WTC11 (cell line): Measurements from ENCODE around the gene C17orf100. TPM values are rescaled to one million over a fixed set of nuclear protein-coding genes. Genes with fewer than 3 reads are reported as not detected.

Experiments used
- ATAC-seq: fragments of 200-7000 bp; cut with Tn5 transposase; 2 replicates; pipeline ENCODE4 v1.10.0; 2021; ENCODE audit warnings: mild to moderate bottlenecking, moderate library complexity
- CTCF ChIA-PET: fragments of 300-600 bp; sonication (Branson Sonifier 250); formaldehyde crosslinking; loops from one replicate; lab custom pipeline; 2021; ENCODE audit warnings: antibody characterized with exemption; lab: Charles Lee
- POLR2A ChIA-PET: fragments of 350-600 bp; sonication (Branson Sonifier 250); formaldehyde crosslinking; loops from one replicate; lab custom pipeline; 2021; ENCODE audit warnings: antibody characterized with exemption; lab: Charles Lee
- DNase-seq: peaks from one replicate; pipeline ENCODE4 v3.0.0; 2021; ENCODE audit warnings: low spot score
- H3K27ac Mint-ChIP-seq: 2 replicates; pipeline ENCODE4 v1.8.0; 2021; ENCODE audit warnings: mixed read lengths
- H3K27me3 Mint-ChIP-seq: 2 replicates; pipeline ENCODE4 v1.8.0; 2021; ENCODE audit warnings: low read depth, mild to moderate bottlenecking, moderate library complexity, mixed read lengths
- H3K36me3 Mint-ChIP-seq: 2 replicates; pipeline ENCODE4 v1.8.0; 2021; ENCODE audit warnings: mixed read lengths
- H3K4me1 Mint-ChIP-seq: 2 replicates; pipeline ENCODE4 v1.8.0; 2022; ENCODE audit warnings: mixed read lengths
- H3K4me3 Mint-ChIP-seq: 2 replicates; pipeline ENCODE4 v1.8.0; 2021; ENCODE audit warnings: mild to moderate bottlenecking, moderate library complexity, mixed read lengths
- H3K9me3 Mint-ChIP-seq: 2 replicates; pipeline ENCODE4 v1.8.0; 2021; ENCODE audit warnings: mixed read lengths
- ATF1 ChIP-seq: sonication (generic); formaldehyde crosslinking; IDR thresholded peaks from 2 replicates; pipeline ENCODE4 v1.8.1; 2023; ENCODE audit warnings: mild to moderate bottlenecking, moderate library complexity, missing genetic modification reagents
- ATF6 ChIP-seq: sonication (generic); formaldehyde crosslinking; IDR thresholded peaks from 2 replicates; pipeline ENCODE4 v1.8.1; 2023; ENCODE audit warnings: mild to moderate bottlenecking, missing genetic modification reagents
- CREB1 ChIP-seq: sonication (generic); formaldehyde crosslinking; IDR thresholded peaks from 2 replicates; pipeline ENCODE4 v1.8.0; 2023; ENCODE audit warnings: mild to moderate bottlenecking, missing genetic modification reagents
- ERG ChIP-seq: fragments of 250-450 bp; sonication (Bioruptor Pico); IDR thresholded peaks from 2 replicates; pipeline ENCODE4 v1.8.0; 2021; ENCODE audit warnings: mild to moderate bottlenecking
- ESRRA ChIP-seq: sonication (generic); formaldehyde crosslinking; IDR thresholded peaks from 2 replicates; pipeline ENCODE4 v1.8.1; 2022; ENCODE audit warnings: mild to moderate bottlenecking, missing genetic modification reagents, borderline replicate concordance
- FOXK1 ChIP-seq: sonication (generic); formaldehyde crosslinking; IDR thresholded peaks from 2 replicates; pipeline ENCODE4 v1.8.0; 2022; ENCODE audit warnings: mild to moderate bottlenecking, moderate library complexity, missing genetic modification reagents
- GABPB1 ChIP-seq: sonication (generic); formaldehyde crosslinking; IDR thresholded peaks from 2 replicates; pipeline ENCODE4 v1.8.1; 2023; ENCODE audit warnings: mild to moderate bottlenecking, missing genetic modification reagents
- IRF2 ChIP-seq: sonication (generic); formaldehyde crosslinking; IDR thresholded peaks from 2 replicates; pipeline ENCODE4 v1.8.0; 2022; ENCODE audit warnings: low read depth, missing genetic modification reagents, borderline replicate concordance
- NFATC4 ChIP-seq: fragments of 250-450 bp; sonication (Bioruptor Pico); IDR thresholded peaks from 2 replicates; pipeline ENCODE4 v1.9.0; 2021; ENCODE audit warnings: mild to moderate bottlenecking
- NFE2L1 ChIP-seq: sonication (generic); formaldehyde crosslinking; IDR thresholded peaks from 2 replicates; pipeline ENCODE4 v1.8.1; 2023; ENCODE audit warnings: missing genetic modification reagents
- NR2C2 ChIP-seq: sonication (generic); formaldehyde crosslinking; IDR thresholded peaks from 2 replicates; pipeline ENCODE4 v1.8.0; 2022; ENCODE audit warnings: mild to moderate bottlenecking, missing genetic modification reagents
- SP1 ChIP-seq: sonication (generic); formaldehyde crosslinking; conservative IDR thresholded peaks from 2 replicates; pipeline ENCODE4 v1.8.1; 2022; ENCODE audit warnings: missing genetic modification reagents
- TCF7 ChIP-seq: sonication (generic); formaldehyde crosslinking; IDR thresholded peaks from 2 replicates; pipeline ENCODE4 v1.8.0; 2022; ENCODE audit warnings: mild to moderate bottlenecking, low read depth, missing genetic modification reagents, moderate library complexity
- ZNF121 ChIP-seq: sonication (generic); formaldehyde crosslinking; IDR thresholded peaks from 2 replicates; pipeline ENCODE4 v1.8.0; 2023; ENCODE audit warnings: missing genetic modification reagents
- ZNF219 ChIP-seq: sonication (generic); formaldehyde crosslinking; IDR thresholded peaks from 2 replicates; pipeline ENCODE4 v1.8.0; 2023; ENCODE audit warnings: missing genetic modification reagents, mild to moderate bottlenecking, borderline replicate concordance
- ZNF416 ChIP-seq: fragments of 250-450 bp; sonication (Bioruptor Pico); IDR thresholded peaks from 2 replicates; pipeline ENCODE4 v1.9.0; 2021; ENCODE audit warnings: mild to moderate bottlenecking, inconsistent platforms
- ZNF671 ChIP-seq: fragments of 250-450 bp; sonication (Bioruptor Pico); IDR thresholded peaks from 2 replicates; pipeline ENCODE4 v1.8.0; 2021; ENCODE audit warnings: mild to moderate bottlenecking
- total RNA-seq: library from RNA; stranded (reverse); gene quantifications from 3 replicates; pipeline ENCODE4 v1.2.3, GENCODE V29; 2021
- TF ChIP-seq, protein P1 (sequence below): fragments of 250-450 bp; sonication (Bioruptor Pico); IDR thresholded peaks from 2 replicates; pipeline ENCODE4 v1.9.0; 2021; ENCODE audit warnings: mild to moderate bottlenecking
- TF ChIP-seq, protein P2 (sequence below): sonication (generic); formaldehyde crosslinking; IDR thresholded peaks from 2 replicates; pipeline ENCODE4 v1.8.0; 2023; ENCODE audit warnings: missing genetic modification reagents
- TF ChIP-seq, protein P3 (sequence below): sonication (generic); formaldehyde crosslinking; IDR thresholded peaks from 2 replicates; pipeline ENCODE4 v1.8.0; 2023; ENCODE audit warnings: missing genetic modification reagents, mild to moderate bottlenecking, borderline replicate concordance
- TF ChIP-seq, protein P4 (sequence below): fragments of 250-450 bp; sonication (Bioruptor Pico); IDR thresholded peaks from 2 replicates; pipeline ENCODE4 v1.9.0; 2021; ENCODE audit warnings: moderate library complexity, mild to moderate bottlenecking, inconsistent platforms, borderline replicate concordance

C17orf100 gene
- total RNA-seq, 1 experiment from 2014 or later = 2.7 TPM

DNA sequence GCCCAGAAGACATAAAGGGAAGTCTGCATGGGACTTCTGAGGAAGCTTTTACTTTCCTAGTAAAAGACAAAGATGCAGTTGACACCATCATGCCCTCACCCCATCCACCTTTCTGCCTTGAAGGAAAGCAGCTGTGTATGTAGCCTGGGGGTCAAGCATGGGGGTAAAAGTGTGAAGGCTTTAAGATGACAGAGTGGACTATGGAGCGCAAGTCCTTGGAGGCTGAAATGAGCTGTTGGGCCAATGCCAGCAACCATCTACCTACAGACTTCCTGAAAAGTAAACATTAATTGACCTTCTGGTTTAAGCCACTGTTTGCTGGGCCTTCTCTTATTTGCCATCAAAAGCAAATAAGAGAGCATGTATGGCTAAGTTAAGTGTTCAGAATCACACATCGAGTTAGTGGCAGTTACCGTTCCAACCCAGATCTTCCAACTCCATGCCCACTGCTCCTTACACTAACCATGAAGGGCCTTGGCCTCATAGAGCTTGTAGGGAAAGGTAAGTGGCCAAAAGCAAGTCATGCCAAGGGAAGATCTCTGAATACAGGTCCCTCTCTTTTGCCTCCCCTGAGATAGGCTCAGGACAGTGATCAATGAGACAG, 31.6 kb downstream of the C17orf100 start:
- H3K4me3 Mint-ChIP-seq = no peak overlapping the region
- TF ChIP-seq GABPB1 (CRISPR knock-in tag) (0 out of 2 replicates have a peak, but pooled peaks have one; percentile 30), NFE2L1 (CRISPR knock-in tag) (no peak), FOXK1 (CRISPR knock-in tag) (no peak), ZNF416 (CRISPR knock-in tag) (no peak), ZNF671 (CRISPR knock-in tag) (no peak)
- POLR2A ChIA-PET = no interaction called here
- DNase-seq (no peak), ATAC-seq (no peak)
- no peaks in the 10 kb centered on the region for H3K4me1 Mint-ChIP-seq
- H3K9me3 Mint-ChIP-seq = no peaks in the 10 kb centered on the region
- no peak overlapping the region for H3K27ac Mint-ChIP-seq
- no peaks in the 10 kb centered on the region for H3K36me3 Mint-ChIP-seq
- no peaks in the 10 kb centered on the region; the same call in 1 of the 2 replicates for H3K27me3 Mint-ChIP-seq
- CTCF ChIA-PET = interaction anchor here (0.7 to 1.4 kb wide), 3 partner anchors 17 to 19 kb away, joined by 3 to 6 read pairs (median 4); no protein-coding TSS in a partner anchor

- CTCF ChIA-PET = interaction anchor here (1.4 to 1.6 kb wide), 3 partner anchors 18 to 29 kb away, joined by 4 to 7 read pairs (median 6); partner anchors contain the start of gene SLC13A5
- Mint-ChIP-seq H3K27me3 (no peaks in the 10 kb centered on the region; the same call in 1 of the 2 replicates), H3K9me3 (no peaks in the 10 kb centered on the region), H3K4me3 (no peak overlapping the region), H3K36me3 (no peaks in the 10 kb centered on the region), H3K27ac (no peak overlapping the region), H3K4me1 (no peaks in the 10 kb centered on the region)
- TF ChIP-seq, protein P1, sequence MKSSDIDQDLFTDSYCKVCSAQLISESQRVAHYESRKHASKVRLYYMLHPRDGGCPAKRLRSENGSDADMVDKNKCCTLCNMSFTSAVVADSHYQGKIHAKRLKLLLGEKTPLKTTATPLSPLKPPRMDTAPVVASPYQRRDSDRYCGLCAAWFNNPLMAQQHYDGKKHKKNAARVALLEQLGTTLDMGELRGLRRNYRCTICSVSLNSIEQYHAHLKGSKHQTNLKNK (CRISPR knock-in tag) = no peak
- no peak for TF ChIP-seq NR2C2
- POLR2A ChIA-PET = no interaction called here
- ATAC-seq = no peak
- no peak for DNase-seq
Observed at GRCh38 chr17:6683730-6684459, 32.3 kb downstream of the C17orf100 start.

GRCh38 chr17:6684460-6684783, 32.9 kb downstream of the C17orf100 start:
- no peak for ATAC-seq
- CTCF ChIA-PET = interaction anchor here (1.5 to 1.6 kb wide), 2 partner anchors 17 to 28 kb away, joined by 4 to 7 read pairs; partner anchors contain the start of gene SLC13A5
- TF ChIP-seq ATF6 (CRISPR knock-in tag) = no peak
- TF ChIP-seq NFATC4 (CRISPR knock-in tag) = no peak
- TF ChIP-seq, protein P2, sequence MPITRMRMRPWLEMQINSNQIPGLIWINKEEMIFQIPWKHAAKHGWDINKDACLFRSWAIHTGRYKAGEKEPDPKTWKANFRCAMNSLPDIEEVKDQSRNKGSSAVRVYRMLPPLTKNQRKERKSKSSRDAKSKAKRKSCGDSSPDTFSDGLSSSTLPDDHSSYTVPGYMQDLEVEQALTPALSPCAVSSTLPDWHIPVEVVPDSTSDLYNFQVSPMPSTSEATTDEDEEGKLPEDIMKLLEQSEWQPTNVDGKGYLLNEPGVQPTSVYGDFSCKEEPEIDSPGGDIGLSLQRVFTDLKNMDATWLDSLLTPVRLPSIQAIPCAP = no peak
- no peak for TF ChIP-seq CREB1 (CRISPR knock-in tag)
- TF ChIP-seq IRF2 (CRISPR knock-in tag) = no peak
- TF ChIP-seq ZNF219 (CRISPR knock-in tag) = no peak
- TF ChIP-seq ATF1 (CRISPR knock-in tag) = no peak
- TF ChIP-seq, protein P1 (CRISPR knock-in tag) = no peak
- no peak for TF ChIP-seq ERG (CRISPR knock-in tag)
- TF ChIP-seq ESRRA (CRISPR knock-in tag) = no peak
- no peak for TF ChIP-seq SP1 (CRISPR knock-in tag)
- TF ChIP-seq, protein P3, sequence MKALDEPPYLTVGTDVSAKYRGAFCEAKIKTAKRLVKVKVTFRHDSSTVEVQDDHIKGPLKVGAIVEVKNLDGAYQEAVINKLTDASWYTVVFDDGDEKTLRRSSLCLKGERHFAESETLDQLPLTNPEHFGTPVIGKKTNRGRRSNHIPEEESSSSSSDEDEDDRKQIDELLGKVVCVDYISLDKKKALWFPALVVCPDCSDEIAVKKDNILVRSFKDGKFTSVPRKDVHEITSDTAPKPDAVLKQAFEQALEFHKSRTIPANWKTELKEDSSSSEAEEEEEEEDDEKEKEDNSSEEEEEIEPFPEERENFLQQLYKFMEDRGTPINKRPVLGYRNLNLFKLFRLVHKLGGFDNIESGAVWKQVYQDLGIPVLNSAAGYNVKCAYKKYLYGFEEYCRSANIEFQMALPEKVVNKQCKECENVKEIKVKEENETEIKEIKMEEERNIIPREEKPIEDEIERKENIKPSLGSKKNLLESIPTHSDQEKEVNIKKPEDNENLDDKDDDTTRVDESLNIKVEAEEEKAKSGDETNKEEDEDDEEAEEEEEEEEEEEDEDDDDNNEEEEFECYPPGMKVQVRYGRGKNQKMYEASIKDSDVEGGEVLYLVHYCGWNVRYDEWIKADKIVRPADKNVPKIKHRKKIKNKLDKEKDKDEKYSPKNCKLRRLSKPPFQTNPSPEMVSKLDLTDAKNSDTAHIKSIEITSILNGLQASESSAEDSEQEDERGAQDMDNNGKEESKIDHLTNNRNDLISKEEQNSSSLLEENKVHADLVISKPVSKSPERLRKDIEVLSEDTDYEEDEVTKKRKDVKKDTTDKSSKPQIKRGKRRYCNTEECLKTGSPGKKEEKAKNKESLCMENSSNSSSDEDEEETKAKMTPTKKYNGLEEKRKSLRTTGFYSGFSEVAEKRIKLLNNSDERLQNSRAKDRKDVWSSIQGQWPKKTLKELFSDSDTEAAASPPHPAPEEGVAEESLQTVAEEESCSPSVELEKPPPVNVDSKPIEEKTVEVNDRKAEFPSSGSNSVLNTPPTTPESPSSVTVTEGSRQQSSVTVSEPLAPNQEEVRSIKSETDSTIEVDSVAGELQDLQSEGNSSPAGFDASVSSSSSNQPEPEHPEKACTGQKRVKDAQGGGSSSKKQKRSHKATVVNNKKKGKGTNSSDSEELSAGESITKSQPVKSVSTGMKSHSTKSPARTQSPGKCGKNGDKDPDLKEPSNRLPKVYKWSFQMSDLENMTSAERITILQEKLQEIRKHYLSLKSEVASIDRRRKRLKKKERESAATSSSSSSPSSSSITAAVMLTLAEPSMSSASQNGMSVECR = no peak
- no peak for TF ChIP-seq TCF7 (CRISPR knock-in tag)
- TF ChIP-seq, protein P4, sequence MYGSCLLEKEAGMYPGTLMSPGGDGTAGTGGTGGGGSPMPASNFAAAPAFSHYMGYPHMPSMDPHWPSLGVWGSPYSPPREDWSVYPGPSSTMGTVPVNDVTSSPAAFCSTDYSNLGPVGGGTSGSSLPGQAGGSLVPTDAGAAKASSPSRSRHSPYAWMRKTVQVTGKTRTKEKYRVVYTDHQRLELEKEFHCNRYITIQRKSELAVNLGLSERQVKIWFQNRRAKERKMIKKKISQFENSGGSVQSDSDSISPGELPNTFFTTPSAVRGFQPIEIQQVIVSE (CRISPR knock-in tag) = no peak
- TF ChIP-seq ZNF121 (CRISPR knock-in tag) = no peak

More at GRCh38 chr17:6684460-6684783, 32.9 kb downstream of the C17orf100 start:
- no peaks in the 10 kb centered on the region for H3K4me1 Mint-ChIP-seq
- H3K9me3 Mint-ChIP-seq = no peaks in the 10 kb centered on the region
- no peak overlapping the region for H3K27ac Mint-ChIP-seq
- no peaks in the 10 kb centered on the region for H3K36me3 Mint-ChIP-seq
- POLR2A ChIA-PET = no interaction called here
- no peak for DNase-seq
- no peaks in the 10 kb centered on the region; the same call in 1 of the 2 replicates for H3K27me3 Mint-ChIP-seq
- H3K4me3 Mint-ChIP-seq = no peak overlapping the region
